Transverse colon (tissue), 4 donors: ENCODE results near the gene TOX2. TPM values are rescaled to one million over a fixed set of nuclear protein-coding genes. Genes with fewer than 3 reads are reported as not detected.

Experiments used
- DNase-seq: peaks from one replicate; pipeline ENCODE4 v3.0.0-alpha.2; 2019
- H3K27ac ChIP-seq, 4 donors: fragments of 200-600 bp; sonication (generic); 2 replicates each; pipeline ENCODE4 v1.5.1; 2016 to 2018; ENCODE audit warnings: inconsistent platforms in 4 of 4
- H3K27me3 ChIP-seq: fragments of 200-600 bp; sonication (generic); 2 replicates; pipeline ENCODE4 v1.5.1; 2017; ENCODE audit warnings: inconsistent platforms
- H3K36me3 ChIP-seq, 4 donors: fragments of 200-600 bp; sonication (generic); 2 replicates each; pipeline ENCODE4 v1.5.1; 2017 to 2019; ENCODE audit warnings: inconsistent platforms in 4 of 4
- H3K4me1 ChIP-seq, 4 donors: fragments of 200-600 bp; sonication (generic); 2 replicates each; pipeline ENCODE4 v1.5.1; 2017 to 2020; ENCODE audit warnings: inconsistent platforms in 4 of 4
- H3K4me3 ChIP-seq, 4 donors: fragments of 200-600 bp; sonication (generic); 1 replicate in 1 of 4; 2 replicates in 3 of 4; pipeline versions ENCODE4 v1.5.1 to v1.6.1; 2017 to 2019; ENCODE audit warnings: inconsistent platforms in 4 of 4
- H3K9me3 ChIP-seq, 2 donors: fragments of 200-600 bp; sonication (generic); 2 replicates each; pipeline ENCODE4 v1.5.1; 2017 to 2019; ENCODE audit warnings: inconsistent platforms in 2 of 2
- EP300 ChIP-seq: sonication (generic); formaldehyde crosslinking; IDR thresholded peaks from one replicate; pipeline ENCODE4 v1.6.1; 2017; ENCODE audit warnings: antibody characterized with exemption, low read depth
- POLR2A ChIP-seq: fragments of 450-650 bp; IDR thresholded peaks from one replicate; pipeline ENCODE4 v1.6.1; 2016; ENCODE audit warnings: antibody characterized with exemption, mild to moderate bottlenecking, moderate library complexity
- POLR2AphosphoS5 ChIP-seq, 3 donors: sonication (generic); formaldehyde crosslinking; IDR thresholded peaks; one replicate each; pipeline ENCODE4 v1.6.1; 2016; ENCODE audit warnings: antibody characterized with exemption in 3 of 3
- WGBS, 2 donors: methylation state at CpG; one replicate each; pipeline ENCODE4 v1.1.5; 2018; ENCODE audit warnings: low coverage in 1 of 2; 5-methylcytosine and 5-hydroxymethylcytosine counted together
- in situ Hi-C, 4 donors: fragments of 200-750 bp; cut with MboI; loops; one replicate each; pipeline versions ENCODE4 v1.15.0 to v1.15.1; 2017; ENCODE audit warnings: low sequenced_read_pairs in 3 of 4, low pct_ligation_motif_present in 1 of 4, low pct_unique_long_range_greater_than_20kb in 1 of 4
- intact Hi-C: fragments of 100-400 bp; cut with DNase I; formaldehyde crosslinking; loops from one replicate; pipeline ENCODE4 v1.15.1; 2023; ENCODE audit warnings: low total_unique reads
- total RNA-seq, 4 donors: library from RNA; depleted of rRNA; stranded (reverse); fragments of >200 nt; gene quantifications; one replicate each; pipeline ENCODE4 v1.1.0, GENCODE V29; 2016
- TF ChIP-seq, protein P1 (sequence below), 5 experiments: fragments of 200-600 bp in 3 of 5; fragments of 450-650 bp in 2 of 5; sonication (generic) in 3 of 5; IDR thresholded peaks; 1 replicate in 2 of 5; 2 replicates in 3 of 5; pipeline ENCODE4 v1.5.1; 2016 to 2017; ENCODE audit warnings: antibody characterized with exemption in 5 of 5, inconsistent platforms in 3 of 5, mild to moderate bottlenecking in 2 of 5, moderate library complexity in 1 of 5

Gene TOX2
- total RNA-seq, 4 donors from 2014 or later = 1.5 to 15.7 (median 6.8) TPM

GRCh38 chr20:44016525-44016924 is 101.9 kb downstream of the TOX2 start:
- H3K27me3 ChIP-seq = no peaks in the 10 kb centered on the region
- intact Hi-C loops = no loop called here
- no peaks in the 10 kb centered on the region for H3K9me3 ChIP-seq
- peak overlapping the region in 3 of 4 donors; percentile 6 to 84 (median 46) for H3K27ac ChIP-seq
- TF ChIP-seq, protein P1, sequence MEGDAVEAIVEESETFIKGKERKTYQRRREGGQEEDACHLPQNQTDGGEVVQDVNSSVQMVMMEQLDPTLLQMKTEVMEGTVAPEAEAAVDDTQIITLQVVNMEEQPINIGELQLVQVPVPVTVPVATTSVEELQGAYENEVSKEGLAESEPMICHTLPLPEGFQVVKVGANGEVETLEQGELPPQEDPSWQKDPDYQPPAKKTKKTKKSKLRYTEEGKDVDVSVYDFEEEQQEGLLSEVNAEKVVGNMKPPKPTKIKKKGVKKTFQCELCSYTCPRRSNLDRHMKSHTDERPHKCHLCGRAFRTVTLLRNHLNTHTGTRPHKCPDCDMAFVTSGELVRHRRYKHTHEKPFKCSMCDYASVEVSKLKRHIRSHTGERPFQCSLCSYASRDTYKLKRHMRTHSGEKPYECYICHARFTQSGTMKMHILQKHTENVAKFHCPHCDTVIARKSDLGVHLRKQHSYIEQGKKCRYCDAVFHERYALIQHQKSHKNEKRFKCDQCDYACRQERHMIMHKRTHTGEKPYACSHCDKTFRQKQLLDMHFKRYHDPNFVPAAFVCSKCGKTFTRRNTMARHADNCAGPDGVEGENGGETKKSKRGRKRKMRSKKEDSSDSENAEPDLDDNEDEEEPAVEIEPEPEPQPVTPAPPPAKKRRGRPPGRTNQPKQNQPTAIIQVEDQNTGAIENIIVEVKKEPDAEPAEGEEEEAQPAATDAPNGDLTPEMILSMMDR (IDR thresholded peaks at IDR 0.05) = no peak
- TF ChIP-seq POLR2A = no peak
- no peak for TF ChIP-seq EP300
- no peak for TF ChIP-seq POLR2AphosphoS5 (IDR thresholded peaks at IDR 0.05)
- no peak overlapping the region for H3K4me3 ChIP-seq
- no peak for DNase-seq
- no peaks in the 10 kb centered on the region for H3K36me3 ChIP-seq
- in situ Hi-C loops = no loop called here
- whole genome bisulfite sequencing, 2 donors = 65 to 70% methylated on average over 5 to 6 of the region's 6 CpGs
- peaks cover 32 to 64% (median 55%) of the 10 kb centered on the region in 4 donors for H3K4me1 ChIP-seq

DNA sequence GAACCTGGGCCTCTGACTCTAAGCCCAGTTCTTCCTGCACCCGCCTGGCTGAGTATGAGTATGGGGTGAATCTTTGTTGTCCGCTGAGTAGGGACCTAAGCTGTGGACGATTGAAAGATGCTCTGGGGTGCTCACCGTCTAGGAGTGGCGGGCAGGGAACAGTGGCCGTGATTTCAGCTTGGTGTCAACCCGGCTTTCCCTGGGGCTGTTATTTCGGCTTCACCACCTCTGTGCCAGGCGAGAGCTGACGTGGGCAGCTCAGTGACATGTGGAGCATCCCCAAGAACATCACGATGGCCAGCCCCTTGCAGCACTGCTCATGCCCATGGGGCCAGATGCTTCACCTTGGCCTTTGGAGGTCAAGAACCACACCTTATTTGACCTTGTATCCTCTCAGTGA is 102.6 kb downstream of the TOX2 start:
- peaks cover 32 to 64% (median 55%) of the 10 kb centered on the region in 4 donors for H3K4me1 ChIP-seq
- in situ Hi-C loops (no loop called here), intact Hi-C loops (no loop called here)
- no peak overlapping the region for H3K4me3 ChIP-seq
- H3K9me3 ChIP-seq = no peaks in the 10 kb centered on the region
- no peaks in the 10 kb centered on the region for H3K36me3 ChIP-seq
- WGBS, 2 donors = 92% methylated on average over 11 of the region's 11 CpGs; no CpG with 5 or more reads in 1 of the 2 donors
- no peaks in the 10 kb centered on the region for H3K27me3 ChIP-seq
- no peak for DNase-seq
- TF ChIP-seq POLR2A = no peak
- TF ChIP-seq EP300 = no peak
- TF ChIP-seq, protein P1 (IDR thresholded peaks at IDR 0.05) = no peak
- no peak for TF ChIP-seq POLR2AphosphoS5 (IDR thresholded peaks at IDR 0.05)
- H3K27ac ChIP-seq = peak overlapping the region in 3 of 4 donors; percentile 83 to 84 (median 84)

DNA sequence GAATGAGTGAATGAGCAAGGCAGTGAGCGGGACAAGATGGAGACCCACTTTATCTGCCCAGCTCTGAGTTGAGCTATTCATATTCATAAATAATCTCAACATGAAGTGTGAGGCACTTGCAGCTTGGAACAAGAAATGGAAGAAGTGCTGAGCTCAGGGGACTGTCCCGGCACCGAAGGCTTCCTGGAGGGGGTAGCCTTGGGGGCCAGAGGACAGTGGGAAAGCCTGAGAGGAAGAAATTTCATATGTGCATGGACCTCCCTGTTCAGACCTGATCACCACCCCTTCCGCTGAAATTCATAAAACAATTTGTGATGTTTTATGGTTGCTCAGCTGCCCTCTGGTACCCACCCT is 103.2 kb downstream of the TOX2 start:
- DNase-seq = no peak
- 36% methylated on average over 4 of the region's 4 CpGs; no CpG with 5 or more reads in 1 of the 2 donors for WGBS, 2 donors
- H3K27ac ChIP-seq = peak overlapping the region; percentile 73 to 84 (median 84)

GRCh38 chr20:44018259-44018941 is 103.7 kb downstream of the TOX2 start:
- peak overlapping the region in 1 of 4 donors; percentile 14 for H3K4me3 ChIP-seq
- intact Hi-C loops = no loop called here
- peak overlapping the region; percentile 73 to 84 (median 84) for H3K27ac ChIP-seq
- no peaks in the 10 kb centered on the region for H3K9me3 ChIP-seq
- in situ Hi-C loops = no loop called here
- TF ChIP-seq, protein P1 (IDR thresholded peaks at IDR 0.05) = no peak
- TF ChIP-seq POLR2A = no peak
- no peak for TF ChIP-seq EP300
- peak; percentile 52 to 74 (median 53) for TF ChIP-seq POLR2AphosphoS5 (IDR thresholded peaks at IDR 0.05)
- 10 to 42% methylated on average over 5 to 15 of the region's 15 CpGs for WGBS, 2 donors
- no peaks in the 10 kb centered on the region for H3K27me3 ChIP-seq
- H3K36me3 ChIP-seq = no peaks in the 10 kb centered on the region
- peaks cover 32 to 64% (median 55%) of the 10 kb centered on the region in 4 donors for H3K4me1 ChIP-seq
- peak; percentile 91 for DNase-seq

More for the DNA sequence above, 103.2 kb downstream of the TOX2 start:
- Histone ChIP-seq H3K9me3 (no peaks in the 10 kb centered on the region), H3K4me1 (peaks cover 32 to 64% (median 55%) of the 10 kb centered on the region in 4 donors), H3K27me3 (no peaks in the 10 kb centered on the region), H3K4me3 (no peak overlapping the region), H3K36me3 (no peaks in the 10 kb centered on the region)
- intact Hi-C loops = no loop called here
- in situ Hi-C loops = no loop called here
- TF ChIP-seq POLR2AphosphoS5 (IDR thresholded peaks at IDR 0.05) (no peak), POLR2A (no peak), EP300 (no peak)
- TF ChIP-seq, protein P1 (IDR thresholded peaks at IDR 0.05) = no peak
